ENCODE measurements around the gene RIMS1. TPM values are rescaled to one million over a fixed set of nuclear protein-coding genes. Genes with fewer than 3 reads are reported as not detected.

Gene RIMS1
- total RNA-seq, 1 experiment from 2014 or later, result not detected

- no peak overlapping the region for H3K4me3 ChIP-seq (ENCODE audit: low read length)
- H3K79me2 ChIP-seq (ENCODE audit: low read length), result no peaks in the 10 kb centered on the region
- no peaks in the 10 kb centered on the region for H3K9me3 ChIP-seq (ENCODE audit: low read length)
- H3K9ac ChIP-seq (ENCODE audit: low read length), result no peak overlapping the region
- H3K27ac ChIP-seq (ENCODE audit: low read length), result no peak overlapping the region
- DNase-seq, result no peak
- no peaks in the 10 kb centered on the region for H3K36me3 ChIP-seq (ENCODE audit: insufficient read depth, low read length)
- H2AFZ ChIP-seq (ENCODE audit: low read length), result no peak overlapping the region
- no peaks in the 10 kb centered on the region for H3K27me3 ChIP-seq (ENCODE audit: low read length)
- no peak overlapping the region for H3K4me2 ChIP-seq (ENCODE audit: low read depth, low read length, poor library complexity, severe bottlenecking)
- H3K4me1 ChIP-seq (ENCODE audit: low read length), result peaks cover 6% of the 10 kb centered on the region
- H4K20me1 ChIP-seq (ENCODE audit: insufficient read depth, low read depth, low read length), result no peaks in the 10 kb centered on the region
- H3K9me2 ChIP-seq (replicated peaks; ENCODE audit: insufficient read depth, low read length), result no peaks in the 10 kb centered on the region
Observed at GRCh38 chr6:72446430-72446829, 560.1 kb downstream of the RIMS1 start.
